ENCODE results near the gene ISX. TPM values are rescaled to one million over a fixed set of nuclear protein-coding genes. Genes with fewer than 3 reads are reported as not detected.

Gene ISX
- total RNA-seq, 1 donor from 2014 or later, result not detected

DNA sequence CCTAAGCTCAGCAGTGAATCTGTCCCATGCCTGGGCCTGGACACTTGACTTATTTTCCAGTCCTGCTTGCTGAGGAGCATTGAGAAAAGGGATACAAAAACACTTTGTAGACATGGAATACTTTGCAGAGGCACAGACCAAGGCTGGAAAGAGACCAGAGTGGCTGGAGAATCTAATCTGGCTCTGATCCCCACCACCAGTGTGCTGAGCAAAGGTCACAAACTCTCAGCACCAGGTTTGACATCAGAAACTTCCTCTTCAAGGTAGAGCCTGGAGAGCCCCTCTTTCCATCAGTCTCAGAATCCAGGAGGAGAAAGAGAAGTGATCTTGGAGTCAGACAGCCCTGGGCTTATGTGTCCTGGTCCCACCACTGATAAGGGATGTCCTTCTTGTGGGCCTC is 53.5 kb downstream of the ISX start:
- Histone ChIP-seq H3K27me3 (ENCODE audit: low read depth) (no peaks in the 10 kb centered on the region), H3K9me3 (no peaks in the 10 kb centered on the region), H3K36me3 (no peaks in the 10 kb centered on the region), H3K4me3 (no peak overlapping the region), H3K27ac (no peak overlapping the region), H3K4me1 (no peaks in the 10 kb centered on the region)
- DNase-seq, result no peak
- no peak for ATAC-seq
- intact Hi-C loops (cut with DNase I), result no loop called here
- TF ChIP-seq, protein P1, sequence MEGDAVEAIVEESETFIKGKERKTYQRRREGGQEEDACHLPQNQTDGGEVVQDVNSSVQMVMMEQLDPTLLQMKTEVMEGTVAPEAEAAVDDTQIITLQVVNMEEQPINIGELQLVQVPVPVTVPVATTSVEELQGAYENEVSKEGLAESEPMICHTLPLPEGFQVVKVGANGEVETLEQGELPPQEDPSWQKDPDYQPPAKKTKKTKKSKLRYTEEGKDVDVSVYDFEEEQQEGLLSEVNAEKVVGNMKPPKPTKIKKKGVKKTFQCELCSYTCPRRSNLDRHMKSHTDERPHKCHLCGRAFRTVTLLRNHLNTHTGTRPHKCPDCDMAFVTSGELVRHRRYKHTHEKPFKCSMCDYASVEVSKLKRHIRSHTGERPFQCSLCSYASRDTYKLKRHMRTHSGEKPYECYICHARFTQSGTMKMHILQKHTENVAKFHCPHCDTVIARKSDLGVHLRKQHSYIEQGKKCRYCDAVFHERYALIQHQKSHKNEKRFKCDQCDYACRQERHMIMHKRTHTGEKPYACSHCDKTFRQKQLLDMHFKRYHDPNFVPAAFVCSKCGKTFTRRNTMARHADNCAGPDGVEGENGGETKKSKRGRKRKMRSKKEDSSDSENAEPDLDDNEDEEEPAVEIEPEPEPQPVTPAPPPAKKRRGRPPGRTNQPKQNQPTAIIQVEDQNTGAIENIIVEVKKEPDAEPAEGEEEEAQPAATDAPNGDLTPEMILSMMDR (IDR thresholded peaks at IDR 0.05), result no peak

DNA sequence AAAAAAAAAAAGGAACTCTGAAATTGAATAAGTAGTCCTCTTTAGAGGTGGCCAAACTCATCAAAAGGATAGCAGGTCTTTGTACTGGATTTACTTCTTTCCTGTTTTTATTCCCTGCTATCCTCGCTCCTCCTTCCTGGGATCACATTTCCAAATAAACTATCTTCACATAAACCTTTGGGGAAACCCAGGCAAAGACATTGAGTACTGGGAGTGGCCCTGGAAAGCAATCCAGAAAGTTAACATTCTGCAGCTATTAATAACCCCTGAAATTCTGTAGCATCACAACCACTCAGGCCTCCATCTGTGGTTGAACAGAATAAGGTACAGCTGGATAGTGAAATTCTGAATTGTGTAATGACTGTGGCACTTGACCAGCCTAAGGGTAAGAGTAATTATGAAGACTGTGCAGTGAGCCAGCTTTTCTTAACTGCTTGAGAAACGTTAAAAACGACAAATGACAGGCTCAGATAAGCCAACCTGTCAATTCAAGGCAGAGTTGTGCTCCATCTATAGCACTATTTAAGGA is 58.8 kb downstream of the ISX start:
- TF ChIP-seq, protein P1 (IDR thresholded peaks at IDR 0.05), result no peak
- no peak for DNase-seq
- Histone ChIP-seq H3K27ac (no peak overlapping the region), H3K4me3 (no peak overlapping the region), H3K4me1 (no peaks in the 10 kb centered on the region), H3K36me3 (no peaks in the 10 kb centered on the region), H3K9me3 (no peaks in the 10 kb centered on the region), H3K27me3 (ENCODE audit: low read depth) (peaks cover 18% of the 10 kb centered on the region)
- ATAC-seq, result peak in 1 of 2 donors; percentile 53
- intact Hi-C loops (cut with DNase I), result no loop called here

DNA sequence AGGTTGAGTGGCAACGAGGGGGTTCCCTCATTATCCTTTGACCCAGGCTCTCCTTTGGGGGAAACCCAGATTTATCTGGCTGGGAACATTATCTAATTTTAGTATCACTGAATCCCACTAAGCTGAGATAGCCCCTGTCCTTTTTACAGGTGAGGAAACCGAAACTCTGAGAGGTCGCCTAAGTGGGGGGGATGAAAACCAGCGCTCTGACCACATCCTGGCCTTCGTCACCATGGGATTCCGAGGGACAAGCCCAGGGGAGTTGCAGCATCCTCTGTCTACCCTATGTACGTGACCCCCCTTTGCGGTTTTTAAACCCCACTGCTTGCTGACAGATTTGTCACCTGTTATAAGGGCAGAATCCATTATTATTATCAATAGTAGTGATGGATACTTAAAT is 61.0 kb downstream of the ISX start:
- Histone ChIP-seq H3K9me3 (no peaks in the 10 kb centered on the region), H3K27ac (no peak overlapping the region), H3K36me3 (no peaks in the 10 kb centered on the region), H3K4me3 (no peak overlapping the region), H3K27me3 (ENCODE audit: low read depth) (peaks cover 18% of the 10 kb centered on the region), H3K4me1 (no peaks in the 10 kb centered on the region)
- DNase-seq, result no peak
- no peak for ATAC-seq
- intact Hi-C loops (cut with DNase I), result no loop called here
- TF ChIP-seq, protein P1 (IDR thresholded peaks at IDR 0.05), result no peak

DNA sequence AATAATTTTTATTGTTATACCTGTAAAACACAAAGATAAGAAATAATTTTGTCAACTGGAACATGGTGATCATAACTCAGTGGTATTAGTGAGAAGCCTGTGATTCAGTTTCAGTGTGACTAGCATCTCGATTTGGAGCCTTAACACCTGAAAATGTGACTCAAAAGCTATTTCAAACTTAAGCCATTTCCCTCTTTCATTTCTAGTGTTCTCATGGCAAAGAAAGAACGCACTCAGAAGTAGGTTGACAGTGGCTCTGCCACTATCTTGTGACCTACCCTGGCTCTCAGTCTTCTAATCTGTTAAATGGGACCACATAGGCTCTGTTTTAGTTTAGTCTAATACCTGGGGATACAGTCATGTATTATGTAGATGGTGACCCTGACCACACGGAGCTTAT is 62.7 kb downstream of the ISX start:
- peaks cover 18% of the 10 kb centered on the region for H3K27me3 ChIP-seq (ENCODE audit: low read depth)
- no peak overlapping the region for H3K4me3 ChIP-seq
- intact Hi-C loops (cut with DNase I), result no loop called here
- H3K27ac ChIP-seq, result no peak overlapping the region
- no peaks in the 10 kb centered on the region for H3K9me3 ChIP-seq
- DNase-seq, result no peak
- TF ChIP-seq, protein P1 (IDR thresholded peaks at IDR 0.05), result no peak
- no peaks in the 10 kb centered on the region for H3K36me3 ChIP-seq
- H3K4me1 ChIP-seq, result no peaks in the 10 kb centered on the region
- ATAC-seq, result no peak

DNA sequence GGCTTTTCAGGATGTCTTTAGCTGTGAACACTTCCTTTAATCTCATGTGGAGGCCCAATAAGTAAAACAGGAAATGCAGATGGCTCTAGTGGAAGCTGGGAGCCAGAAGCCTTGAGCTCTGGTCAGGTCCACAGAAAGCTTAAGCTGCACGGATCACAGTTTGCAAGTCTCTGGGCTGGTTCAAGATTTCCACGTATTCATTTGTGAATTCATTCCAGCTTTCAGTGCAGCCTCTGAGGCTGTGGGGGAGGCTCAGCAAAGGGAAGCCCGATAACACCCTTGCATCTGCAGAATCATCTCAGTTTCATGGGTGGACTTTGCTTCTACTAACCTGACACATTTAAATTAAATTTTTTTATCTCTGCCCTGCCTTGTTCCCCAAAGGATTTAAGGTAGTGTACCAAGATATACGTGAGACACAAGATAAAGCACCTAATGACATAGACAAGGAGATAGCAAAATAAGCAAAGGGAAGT is 65.6 kb downstream of the ISX start:
- H3K9me3 ChIP-seq, result no peaks in the 10 kb centered on the region
- no peak overlapping the region for H3K4me3 ChIP-seq
- no peaks in the 10 kb centered on the region for H3K4me1 ChIP-seq
- intact Hi-C loops (cut with DNase I), result no loop called here
- H3K27me3 ChIP-seq (ENCODE audit: low read depth), result peaks cover 18% of the 10 kb centered on the region
- no peak for ATAC-seq
- DNase-seq, result no peak
- TF ChIP-seq, protein P1 (IDR thresholded peaks at IDR 0.05), result no peak
- H3K27ac ChIP-seq, result no peak overlapping the region
- no peaks in the 10 kb centered on the region for H3K36me3 ChIP-seq

Data from lower lobe of right lung (tissue), 2 donors.